ENCODE data around the gene NPPC.

The NPPC gene

GRCh38 chr2:231930593-231931281 lies 4.5 kb upstream of the NPPC start:
- peaks cover 18% of the 10 kb centered on the region for H3K27me3 Mint-ChIP-seq
- no peaks in the 10 kb centered on the region for H3K36me3 Mint-ChIP-seq
- H3K4me1 Mint-ChIP-seq: peaks cover 13% of the 10 kb centered on the region
- H3K4me3 Mint-ChIP-seq: no peak overlapping the region
- ATAC-seq (ENCODE audit: low read depth) (no peak), DNase-seq (ENCODE audit: low spot score in 2 of 2) (no peak)
- H3K27ac Mint-ChIP-seq: no peak overlapping the region
- no peaks in the 10 kb centered on the region for H3K9me3 Mint-ChIP-seq

GRCh38 chr2:231929961-231930592 lies 3.9 kb upstream of the NPPC start:
- peaks cover 13% of the 10 kb centered on the region for H3K4me1 Mint-ChIP-seq
- H3K27me3 Mint-ChIP-seq: peaks cover 18% of the 10 kb centered on the region
- no peaks in the 10 kb centered on the region for H3K9me3 Mint-ChIP-seq
- H3K4me3 Mint-ChIP-seq: no peak overlapping the region
- H3K27ac Mint-ChIP-seq: no peak overlapping the region
- no peak for ATAC-seq (ENCODE audit: low read depth)
- no peaks in the 10 kb centered on the region for H3K36me3 Mint-ChIP-seq
- no peak for DNase-seq (ENCODE audit: low spot score in 2 of 2)

- no peak for DNase-seq (ENCODE audit: low spot score in 2 of 2)
- no peaks in the 10 kb centered on the region for H3K9me3 Mint-ChIP-seq
- no peak overlapping the region for H3K4me3 Mint-ChIP-seq
- no peak for ATAC-seq (ENCODE audit: low read depth)
- H3K27ac Mint-ChIP-seq: no peak overlapping the region
- H3K4me1 Mint-ChIP-seq: peaks cover 18% of the 10 kb centered on the region
- peaks cover 24% of the 10 kb centered on the region for H3K27me3 Mint-ChIP-seq
- no peaks in the 10 kb centered on the region for H3K36me3 Mint-ChIP-seq
These were observed 2.9 kb upstream of the NPPC start for GRCh38 chr2:231928901-231929725.

- no peak for ATAC-seq (ENCODE audit: low read depth)
- Mint-ChIP-seq H3K36me3 (no peaks in the 10 kb centered on the region), H3K4me1 (peaks cover 18% of the 10 kb centered on the region)
These were observed 2.3 kb upstream of the NPPC start for GRCh38 chr2:231928481-231928880.

GRCh38 chr2:231927566-231927890 lies 1.3 kb upstream of the NPPC start:
- Mint-ChIP-seq H3K27me3 (peaks cover 22% of the 10 kb centered on the region), H3K4me1 (peaks cover 16% of the 10 kb centered on the region), H3K9me3 (no peaks in the 10 kb centered on the region), H3K4me3 (no peak overlapping the region), H3K36me3 (no peaks in the 10 kb centered on the region), H3K27ac (no peak overlapping the region)
- no peak for DNase-seq (ENCODE audit: low spot score in 2 of 2)
- ATAC-seq (ENCODE audit: low read depth): no peak

More at GRCh38 chr2:231928481-231928880, 2.3 kb upstream of the NPPC start:
- H3K4me3 Mint-ChIP-seq: no peak overlapping the region
- H3K27me3 Mint-ChIP-seq: peaks cover 25% of the 10 kb centered on the region
- no peaks in the 10 kb centered on the region for H3K9me3 Mint-ChIP-seq
- H3K27ac Mint-ChIP-seq: no peak overlapping the region
- no peak for DNase-seq (ENCODE audit: low spot score in 2 of 2)

- H3K27ac Mint-ChIP-seq: no peak overlapping the region
- H3K9me3 Mint-ChIP-seq: no peaks in the 10 kb centered on the region
- ATAC-seq (ENCODE audit: low read depth) (peak; percentile 11), DNase-seq (ENCODE audit: low spot score in 2 of 2) (no peak)
- peak overlapping the region; percentile 61 for H3K4me3 Mint-ChIP-seq
- H3K27me3 Mint-ChIP-seq: peaks cover 26% of the 10 kb centered on the region
- peaks cover 16% of the 10 kb centered on the region for H3K4me1 Mint-ChIP-seq
- no peaks in the 10 kb centered on the region for H3K36me3 Mint-ChIP-seq
These were observed 767 bp upstream of the NPPC start for GRCh38 chr2:231926761-231927565.

GRCh38 chr2:231925303-231926179 lies 655 bp downstream of the NPPC start:
- Mint-ChIP-seq H3K9me3 (no peaks in the 10 kb centered on the region), H3K27me3 (peaks cover 23% of the 10 kb centered on the region), H3K36me3 (no peaks in the 10 kb centered on the region), H3K27ac (no peak overlapping the region), H3K4me1 (peaks cover 16% of the 10 kb centered on the region), H3K4me3 (peak overlapping the region; percentile 51)
- ATAC-seq (ENCODE audit: low read depth) (peak; percentile 80), DNase-seq (ENCODE audit: low spot score in 2 of 2) (peak; percentile 66 to 74)

GRCh38 chr2:231924889-231925275 lies 1.3 kb downstream of the NPPC start:
- peak overlapping the region; percentile 71 for H3K4me3 Mint-ChIP-seq
- ATAC-seq (ENCODE audit: low read depth): peak; percentile 16

GRCh38 chr2:231923951-231924888 lies 2.0 kb downstream of the NPPC start:
- no peak overlapping the region for H3K27ac Mint-ChIP-seq
- no peaks in the 10 kb centered on the region for H3K9me3 Mint-ChIP-seq
- no peaks in the 10 kb centered on the region for H3K36me3 Mint-ChIP-seq
- H3K27me3 Mint-ChIP-seq: peaks cover 21% of the 10 kb centered on the region
- no peak for ATAC-seq (ENCODE audit: low read depth)
- peaks cover 16% of the 10 kb centered on the region for H3K4me1 Mint-ChIP-seq
- H3K4me3 Mint-ChIP-seq: peak overlapping the region; percentile 71
- no peak for DNase-seq (ENCODE audit: low spot score in 2 of 2)

More at GRCh38 chr2:231924889-231925275, 1.3 kb downstream of the NPPC start:
- no peak for DNase-seq (ENCODE audit: low spot score in 2 of 2)
- Mint-ChIP-seq H3K36me3 (no peaks in the 10 kb centered on the region), H3K27me3 (peaks cover 24% of the 10 kb centered on the region), H3K27ac (no peak overlapping the region), H3K4me1 (peaks cover 16% of the 10 kb centered on the region), H3K9me3 (no peaks in the 10 kb centered on the region)

GRCh38 chr2:231923010-231923344 lies 3.2 kb downstream of the NPPC start:
- Mint-ChIP-seq H3K4me1 (peaks cover 16% of the 10 kb centered on the region), H3K4me3 (no peak overlapping the region), H3K27ac (no peak overlapping the region), H3K36me3 (no peaks in the 10 kb centered on the region), H3K9me3 (no peaks in the 10 kb centered on the region), H3K27me3 (peaks cover 19% of the 10 kb centered on the region)
- DNase-seq (ENCODE audit: low spot score in 2 of 2) (no peak), ATAC-seq (ENCODE audit: low read depth) (no peak)

GRCh38 chr2:231922311-231923009 lies 3.7 kb downstream of the NPPC start:
- Mint-ChIP-seq H3K27me3 (peaks cover 19% of the 10 kb centered on the region), H3K4me3 (no peak overlapping the region), H3K36me3 (no peaks in the 10 kb centered on the region), H3K9me3 (no peaks in the 10 kb centered on the region), H3K4me1 (peaks cover 16% of the 10 kb centered on the region), H3K27ac (no peak overlapping the region)
- ATAC-seq (ENCODE audit: low read depth) (no peak), DNase-seq (ENCODE audit: low spot score in 2 of 2) (no peak)

GRCh38 chr2:231920795-231921194 lies 5.4 kb downstream of the NPPC start:
- ATAC-seq (ENCODE audit: low read depth) (no peak), DNase-seq (ENCODE audit: low spot score in 2 of 2) (no peak)
- Mint-ChIP-seq H3K27me3 (peaks cover 18% of the 10 kb centered on the region), H3K36me3 (no peaks in the 10 kb centered on the region), H3K9me3 (no peaks in the 10 kb centered on the region), H3K27ac (no peak overlapping the region), H3K4me1 (peaks cover 8% of the 10 kb centered on the region), H3K4me3 (no peak overlapping the region)
